ENCODE results near the gene CLEC2L.

Gene CLEC2L

DNA sequence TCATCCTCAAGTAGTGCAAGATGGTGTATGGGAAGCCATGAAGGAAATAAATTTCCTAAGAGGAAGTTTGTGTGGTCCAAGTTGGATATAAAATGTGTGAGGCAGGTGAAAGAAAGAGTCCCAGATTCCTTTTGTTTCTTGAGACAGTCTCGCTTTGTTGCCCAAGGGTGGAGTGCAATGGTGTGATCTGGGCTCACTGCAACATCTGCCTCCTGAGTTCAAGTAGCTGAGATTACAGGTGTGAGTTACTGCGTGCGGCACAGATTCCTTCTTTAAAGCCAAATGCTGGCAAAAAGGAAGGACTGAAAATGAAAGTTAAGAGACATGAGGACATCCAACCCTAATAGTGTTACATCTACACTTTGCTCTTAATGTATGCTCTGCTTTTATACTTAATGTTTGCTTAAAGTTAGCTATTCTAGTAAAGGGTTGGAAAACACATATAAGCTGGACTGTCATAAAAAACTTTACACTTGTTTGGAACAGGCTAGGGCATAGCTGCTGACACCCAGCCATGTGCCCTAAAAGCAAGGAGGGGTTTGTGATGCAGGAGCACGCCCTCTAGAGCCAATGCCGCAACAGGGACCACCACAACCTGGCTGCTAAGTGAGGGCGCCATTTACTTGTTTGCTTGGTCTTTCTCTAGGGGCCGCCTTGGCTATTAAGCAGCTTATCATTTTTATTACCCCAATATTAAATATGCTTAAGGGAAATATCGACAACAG is 34.5 kb downstream of the CLEC2L start:
- no peak for DNase-seq (ENCODE audit: low read depth)

GRCh38 chr7:139559364-139560105 is 36.0 kb downstream of the CLEC2L start:
- no peak for DNase-seq (ENCODE audit: low read depth)

GRCh38 chr7:139560199-139560598 is 36.7 kb downstream of the CLEC2L start:
- no peak for DNase-seq (ENCODE audit: low read depth)

- no peak for DNase-seq (ENCODE audit: low read depth)
Measured at GRCh38 chr7:139560678-139561077, 37.2 kb downstream of the CLEC2L start.

DNA sequence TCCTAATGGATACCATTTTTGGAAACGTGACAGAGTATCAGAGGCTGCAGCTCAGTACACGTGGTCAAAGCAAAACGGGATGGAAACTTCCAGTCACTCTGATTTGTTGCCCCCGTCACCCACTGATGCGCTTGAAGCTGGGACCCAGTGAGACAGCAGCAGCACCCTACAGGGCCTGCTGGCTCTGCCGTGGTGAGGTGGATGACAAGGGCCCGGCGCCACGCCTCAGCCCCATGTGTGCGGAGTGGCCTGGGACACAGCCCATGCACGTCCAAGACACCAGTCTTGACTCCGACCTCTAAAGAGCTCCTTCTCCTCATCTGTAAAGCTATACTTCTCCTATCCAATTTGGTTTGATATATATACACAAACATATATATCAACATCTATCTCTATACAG is 39.0 kb downstream of the CLEC2L start:
- no peak for DNase-seq (ENCODE audit: low read depth)

- DNase-seq (ENCODE audit: low read depth) = no peak
Measured at GRCh38 chr7:139562961-139563565, 39.6 kb downstream of the CLEC2L start.

- DNase-seq (ENCODE audit: low read depth) = no peak
Measured at GRCh38 chr7:139563856-139564255, 40.4 kb downstream of the CLEC2L start.

DNA sequence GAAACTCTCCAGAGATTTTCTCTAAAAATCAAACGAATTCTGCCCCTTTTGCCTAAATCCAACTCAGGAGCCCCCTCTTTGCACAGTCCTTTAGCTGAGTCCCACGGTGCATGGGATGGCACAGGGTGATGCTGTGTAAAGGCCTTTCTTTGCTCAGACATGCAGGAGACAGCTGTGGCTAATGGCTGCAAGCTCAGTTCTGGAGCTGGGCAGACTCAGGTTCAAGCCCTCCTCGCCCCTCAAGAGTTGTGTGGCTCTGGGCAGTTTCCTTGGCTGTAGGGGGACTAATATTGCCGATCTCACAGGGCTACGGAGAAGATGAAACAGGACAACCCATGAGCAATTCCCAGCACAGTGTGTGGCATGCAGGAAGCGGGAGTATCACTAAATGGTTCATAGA is 42.6 kb downstream of the CLEC2L start:
- DNase-seq (ENCODE audit: low read depth) = no peak

DNA sequence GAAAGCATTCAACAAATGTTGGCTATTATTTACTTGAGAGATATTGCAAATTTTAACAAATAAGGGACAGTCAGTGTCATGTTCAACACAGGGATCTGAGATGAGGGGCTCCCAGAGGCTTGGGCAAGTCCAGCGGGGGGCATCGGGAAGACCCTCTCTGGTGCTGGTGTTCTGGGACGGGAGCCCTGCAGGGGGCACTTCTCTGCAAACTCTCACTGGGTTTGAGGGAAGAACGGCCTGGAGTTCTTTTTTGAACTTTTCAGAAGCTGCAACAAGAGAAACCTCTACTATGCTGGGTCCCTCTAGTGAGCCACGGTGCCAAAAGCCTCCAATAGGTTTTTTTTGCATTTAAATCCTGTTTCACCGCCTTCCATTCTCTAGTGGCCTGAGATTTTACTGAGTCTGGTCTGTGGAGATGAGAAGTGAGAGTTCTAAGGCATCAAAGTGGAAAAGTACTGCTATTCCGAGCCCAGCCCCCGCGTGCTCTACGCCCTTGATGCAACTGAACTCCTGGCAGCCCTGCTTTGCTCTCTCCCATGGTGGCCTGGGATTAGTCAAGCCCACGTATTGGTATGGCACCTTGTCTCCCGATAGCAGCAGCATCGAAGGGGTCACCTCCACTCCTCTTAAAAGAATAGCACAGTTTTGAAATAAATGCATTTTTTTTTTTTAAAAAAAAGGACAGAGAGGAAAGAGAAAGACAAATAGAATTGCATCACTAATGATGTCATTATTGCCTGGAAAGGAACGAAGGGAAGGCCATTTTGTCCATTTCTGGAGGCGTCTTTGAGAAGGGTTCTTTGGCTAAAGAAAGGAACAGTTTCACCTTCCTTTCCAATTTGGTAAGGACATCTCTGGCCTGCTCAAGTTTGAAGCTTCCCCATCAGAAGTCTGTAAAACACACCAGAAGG is 43.5 kb downstream of the CLEC2L start:
- DNase-seq (ENCODE audit: low read depth) = no peak

- no peak for DNase-seq (ENCODE audit: low read depth)
Measured at GRCh38 chr7:139567647-139568345, 44.3 kb downstream of the CLEC2L start.

DNA sequence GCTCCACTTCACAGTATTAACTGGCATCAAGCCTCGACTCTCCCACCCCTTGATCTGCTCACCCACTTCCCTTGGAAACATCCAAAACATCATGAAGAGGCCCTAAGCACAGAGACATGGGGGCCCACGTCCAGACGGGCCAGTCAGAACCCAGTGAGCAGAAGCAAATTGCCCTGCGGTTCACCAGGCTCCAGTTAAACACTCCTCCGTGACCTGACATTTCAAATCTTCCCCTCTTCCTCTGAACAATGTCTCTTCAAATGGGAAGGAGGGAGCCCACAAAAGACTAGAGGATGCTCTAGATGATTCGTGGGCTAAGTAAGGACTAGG is 44.8 kb downstream of the CLEC2L start:
- no peak for DNase-seq (ENCODE audit: low read depth)

- no peak for DNase-seq (ENCODE audit: low read depth)
Measured at GRCh38 chr7:139568813-139569490, 45.5 kb downstream of the CLEC2L start.

GRCh38 chr7:139570119-139570518 is 46.6 kb downstream of the CLEC2L start:
- DNase-seq (ENCODE audit: low read depth) = no peak

GRCh38 chr7:139570626-139571025 is 47.1 kb downstream of the CLEC2L start:
- no peak for DNase-seq (ENCODE audit: low read depth)

GRCh38 chr7:139571190-139571589 is 47.7 kb downstream of the CLEC2L start:
- no peak for DNase-seq (ENCODE audit: low read depth)

DNA sequence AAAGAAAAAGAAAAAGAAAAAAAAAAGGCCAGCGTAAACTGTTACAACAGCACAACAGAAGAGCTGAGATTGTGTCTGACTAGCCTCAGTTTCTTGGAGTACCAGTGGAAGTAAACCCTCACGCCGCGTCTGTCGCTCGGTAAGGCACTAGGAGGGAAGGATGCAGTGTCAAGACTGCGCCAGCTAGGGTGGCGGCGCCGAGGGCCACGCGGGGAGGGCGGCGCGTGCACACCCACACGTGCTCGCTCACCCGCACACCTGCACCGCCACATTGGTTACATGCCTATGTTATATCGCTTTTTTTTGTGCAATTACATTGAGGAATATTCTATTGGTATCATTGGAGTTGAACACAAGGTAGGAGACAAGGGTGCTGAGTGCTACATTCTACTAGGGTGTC is 48.2 kb downstream of the CLEC2L start:
- DNase-seq (ENCODE audit: low read depth) = no peak

DNA sequence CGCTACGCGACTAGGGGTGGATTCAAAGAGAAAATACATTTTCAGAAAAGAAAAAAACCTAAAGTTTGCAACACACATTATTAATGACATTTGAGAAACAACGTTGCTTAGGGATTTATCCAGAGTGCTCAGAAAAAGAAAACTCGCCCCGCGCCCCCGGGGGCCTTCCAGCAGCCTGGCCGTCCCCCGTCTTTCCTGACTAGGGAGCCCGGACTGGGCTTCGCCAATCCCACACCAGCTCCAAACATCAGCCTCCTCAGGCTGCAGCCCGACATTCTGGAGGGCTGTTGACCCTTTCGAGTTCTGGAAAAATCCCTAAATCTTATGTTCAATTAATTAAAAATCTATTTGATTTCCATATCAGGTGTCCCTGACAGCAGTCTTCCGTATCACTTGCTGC is 48.6 kb downstream of the CLEC2L start:
- no peak for DNase-seq (ENCODE audit: low read depth)

DNA sequence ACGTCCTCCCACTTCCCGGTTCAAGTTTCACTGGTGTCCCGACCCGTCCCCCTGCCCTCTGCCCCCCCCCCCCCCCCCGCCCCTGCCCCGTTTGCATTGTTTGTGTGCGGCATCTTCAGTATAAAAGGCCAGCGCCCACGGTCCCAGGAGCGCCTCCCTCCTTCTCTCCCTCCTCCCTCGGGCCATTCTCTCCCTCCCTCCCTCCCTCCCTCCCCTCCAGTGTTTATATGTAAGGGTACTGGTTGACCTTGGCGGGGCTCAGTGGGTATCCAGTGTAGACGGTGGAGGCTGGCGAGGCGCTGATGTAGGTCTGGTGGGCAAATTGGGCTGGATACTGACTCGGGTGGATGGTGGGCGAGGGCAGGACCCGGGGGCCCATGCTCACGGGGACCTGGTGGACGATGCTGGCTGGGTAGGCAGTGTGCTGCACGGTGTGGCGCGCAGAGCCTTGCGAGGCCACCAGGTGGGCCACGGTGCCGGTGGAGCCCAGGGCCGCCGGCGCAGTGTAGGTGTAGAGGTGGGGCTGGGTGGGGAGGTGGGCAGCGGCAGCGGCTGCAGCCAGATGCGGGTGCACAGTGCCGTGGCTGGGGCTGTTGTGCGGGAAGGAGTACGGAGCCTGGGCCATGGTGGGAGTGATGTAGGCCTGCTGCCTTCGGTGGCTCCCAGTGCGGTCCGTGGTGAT is 49.4 kb downstream of the CLEC2L start:
- no peak for DNase-seq (ENCODE audit: low read depth)

DNA sequence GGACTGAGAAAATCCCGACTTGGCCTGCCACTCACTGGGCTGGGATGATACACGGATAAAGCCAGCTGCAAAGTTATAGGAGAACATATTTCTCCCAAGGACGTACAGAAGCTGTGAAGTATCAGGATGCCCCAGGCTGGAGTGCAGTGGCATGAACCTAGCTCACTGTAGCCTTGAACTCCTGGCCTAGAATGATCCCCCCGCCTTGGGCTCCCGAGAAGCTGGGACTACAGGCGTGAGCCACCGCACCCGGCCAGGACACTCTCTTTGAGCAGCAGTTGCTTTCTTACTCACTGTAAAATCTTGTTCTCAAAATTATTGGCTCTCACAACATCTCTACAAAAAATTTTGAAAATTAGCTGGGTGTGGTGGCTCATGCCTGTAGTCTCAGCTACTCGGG is 50.4 kb downstream of the CLEC2L start:
- no peak for DNase-seq (ENCODE audit: low read depth)

DNA sequence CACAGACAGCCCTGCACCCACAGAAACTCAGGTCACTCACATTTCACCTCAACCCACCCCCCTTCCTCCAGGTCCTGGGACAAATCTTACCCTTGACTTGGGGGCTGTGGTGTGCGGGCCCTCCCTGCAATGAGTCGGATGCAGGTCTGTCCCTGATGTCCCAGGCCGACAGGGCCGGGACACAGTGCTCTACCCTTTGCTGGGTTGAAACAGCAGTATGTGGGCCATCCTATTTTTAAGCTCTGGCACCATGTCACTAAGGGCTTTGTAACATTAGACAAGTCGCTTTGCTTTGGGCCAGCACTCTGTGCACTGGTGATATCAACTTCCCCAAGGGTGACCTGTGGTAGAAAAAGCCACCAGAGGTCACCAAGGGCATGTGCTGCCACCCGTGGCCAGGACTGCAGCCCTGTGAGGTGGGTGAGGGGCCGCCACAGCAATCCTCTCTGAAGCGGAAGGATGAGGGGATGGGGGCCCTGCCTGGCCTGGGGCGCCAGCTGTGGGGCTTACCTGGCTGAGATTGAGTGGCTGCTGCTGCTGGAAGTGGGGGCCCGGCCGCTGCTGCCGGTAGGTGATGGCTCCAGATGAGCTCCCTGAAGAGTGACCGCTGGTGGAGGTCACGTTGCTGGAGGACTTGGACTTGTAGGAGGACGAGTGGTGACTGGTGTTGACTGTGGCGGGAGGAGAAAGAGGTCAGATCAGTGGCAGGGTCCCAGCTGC is 51.3 kb downstream of the CLEC2L start:
- DNase-seq (ENCODE audit: low read depth) = no peak
